IMR-90 (cell line): Measurements from ENCODE around the gene OPTC. TPM values are rescaled to one million over a fixed set of nuclear protein-coding genes. Genes with fewer than 3 reads are reported as not detected.
A peak's percentile ranks its signal among the peaks of the same experiment; 100 is the strongest.

Source experiments
- ATAC-seq: fragments of 200-7000 bp; cut with Tn5 transposase; 2 replicates; pipeline ENCODE4 v1.9.1; 2020; ENCODE audit warnings: low read depth, mild to moderate bottlenecking, moderate library complexity
- BruUV-seq: library from RNA; stranded (reverse); fragments of 400-500 nt; replicated peaks from 2 replicates; lab custom pipeline; 2021; lab: Mats Ljungman, UMichigan
- CTCF ChIA-PET: fragments of 300-600 bp; formaldehyde crosslinking; extraction: SDS; loops from one replicate; lab custom pipeline; 2021; ENCODE audit warnings: antibody characterized with exemption; lab: Yijun Ruan, JAX
- POLR2A ChIA-PET: fragments of 300-600 bp; sonication (Branson Sonifier 250); formaldehyde crosslinking; loops from one replicate; lab custom pipeline; 2022; ENCODE audit warnings: antibody characterized with exemption; ENCODE audit not compliant: unreplicated experiment; lab: Charles Lee
- DNase-seq: peaks from one replicate; pipeline ENCODE4 v3.0.0; 2013
- H2AFZ ChIP-seq: replicated peaks from 2 replicates; pipeline ENCODE3; 2013; ENCODE audit warnings: low read length, mild to moderate bottlenecking; ENCODE audit not compliant: poor library complexity
- H2AK5ac ChIP-seq: 2 replicates; pipeline ENCODE4 v1.6.1; 2013; ENCODE audit warnings: low read depth, low read length, inconsistent platforms
- H2AK9ac ChIP-seq: replicated peaks from 2 replicates; pipeline ENCODE3; 2013; ENCODE audit warnings: mild to moderate bottlenecking, low read depth, low read length, moderate library complexity; ENCODE audit not compliant: poor library complexity
- H2BK120ac ChIP-seq: 2 replicates; pipeline ENCODE4 v1.6.1; 2013; ENCODE audit warnings: low read depth, low read length, inconsistent platforms
- H2BK15ac ChIP-seq: 3 replicates; pipeline ENCODE4 v1.6.1; 2013; ENCODE audit warnings: low read depth, low read length, inconsistent platforms
- H2BK20ac ChIP-seq: 2 replicates; pipeline ENCODE4 v1.6.1; 2013; ENCODE audit warnings: low read depth, mild to moderate bottlenecking, inconsistent platforms, low read length, moderate library complexity
- H2BK5ac ChIP-seq: 2 replicates; pipeline ENCODE4 v1.6.1; 2013; ENCODE audit warnings: mild to moderate bottlenecking, low read depth, low read length, inconsistent platforms; ENCODE audit not compliant: poor library complexity, severe bottlenecking
- H3K14ac ChIP-seq: replicated peaks from 2 replicates; pipeline ENCODE4 v1.6.1; 2013; ENCODE audit warnings: low read depth, low read length, inconsistent platforms
- H3K18ac ChIP-seq: 2 replicates; pipeline ENCODE4 v1.6.1; 2013; ENCODE audit warnings: low read depth, low read length, control low read depth
- H3K23ac ChIP-seq: 2 replicates; pipeline ENCODE4 v1.6.1; 2013; ENCODE audit warnings: low read depth, low read length, inconsistent platforms
- H3K27ac ChIP-seq: 2 replicates; pipeline ENCODE4 v1.5.1; 2013; ENCODE audit warnings: mild to moderate bottlenecking, control low read depth, low read length; ENCODE audit not compliant: insufficient read depth
- H3K27me3 ChIP-seq: 2 replicates; pipeline ENCODE4 v1.6.1; 2013; ENCODE audit warnings: low read length; ENCODE audit not compliant: control insufficient read depth, insufficient read depth
- H3K36me3 ChIP-seq: 2 replicates; pipeline ENCODE4 v1.6.1; 2013; ENCODE audit warnings: low read length, mixed read lengths; ENCODE audit not compliant: control insufficient read depth, insufficient read depth
- H3K4ac ChIP-seq: 2 replicates; pipeline ENCODE4 v1.6.1; 2013; ENCODE audit warnings: low read depth, low read length, inconsistent platforms
- H3K4me1 ChIP-seq: 2 replicates; pipeline ENCODE4 v1.6.1; 2013; ENCODE audit warnings: low read length, mixed read lengths; ENCODE audit not compliant: control insufficient read depth, insufficient read depth
- H3K4me2 ChIP-seq: 2 replicates; pipeline ENCODE4 v1.6.1; 2013; ENCODE audit warnings: low read depth, mild to moderate bottlenecking, control low read depth, low read length, moderate library complexity
- H3K4me3 ChIP-seq: 2 replicates; pipeline ENCODE4 v1.5.1; 2013; ENCODE audit warnings: low read depth, mild to moderate bottlenecking, control low read depth, low read length, moderate library complexity; ENCODE audit not compliant: insufficient read depth
- H3K56ac ChIP-seq: 2 replicates; pipeline ENCODE4 v1.6.1; 2013; ENCODE audit warnings: low read length, inconsistent platforms; ENCODE audit not compliant: insufficient read depth; ENCODE audit errors: extremely low read depth
- H3K79me1 ChIP-seq, 2 experiments: 2 replicates each; pipeline ENCODE4 v1.6.1; 2013; ENCODE audit warnings: low read length in 2 of 2, inconsistent platforms in 1 of 2, low read depth in 1 of 2
- H3K9ac ChIP-seq: 2 replicates; pipeline ENCODE4 v1.6.1; 2013; ENCODE audit warnings: low read depth, low read length, control low read depth
- H3K9me1 ChIP-seq: 2 replicates; pipeline ENCODE4 v1.6.1; 2013; ENCODE audit warnings: low read length, inconsistent platforms; ENCODE audit not compliant: insufficient read depth
- H3K9me3 ChIP-seq: 2 replicates; pipeline ENCODE4 v1.6.1; 2013; ENCODE audit warnings: low read length; ENCODE audit not compliant: control insufficient read depth, insufficient read depth
- H4K20me1 ChIP-seq: 2 replicates; pipeline ENCODE4 v1.6.1; 2013; ENCODE audit warnings: low read length, inconsistent platforms; ENCODE audit not compliant: insufficient read depth
- H4K5ac ChIP-seq: 2 replicates; pipeline ENCODE4 v1.6.1; 2013; ENCODE audit warnings: mild to moderate bottlenecking, low read depth, low read length, control low read depth
- H4K8ac ChIP-seq, 2 experiments: 2 replicates each; pipeline ENCODE4 v1.6.1; 2013; ENCODE audit warnings: low read depth in 2 of 2, low read length in 2 of 2, control low read depth in 1 of 2, inconsistent platforms in 1 of 2
- H4K91ac ChIP-seq: 2 replicates; pipeline ENCODE4 v1.6.1; 2013; ENCODE audit warnings: low read depth, low read length, inconsistent platforms; ENCODE audit not compliant: insufficient read depth
- BHLHE40 ChIP-seq: fragments of 150-350 bp; IDR thresholded peaks from 2 replicates; pipeline ENCODE4 v1.6.1; 2016; ENCODE audit warnings: mild to moderate bottlenecking, low read depth, low read length
- CEBPB ChIP-seq: IDR thresholded peaks from 2 replicates; pipeline ENCODE4 v1.6.1; 2012; ENCODE audit warnings: low read depth, low read length, improper control_type of control experiment
- CHD1 ChIP-seq: IDR thresholded peaks from 2 replicates; pipeline ENCODE4 v1.6.1; 2012; ENCODE audit warnings: low read depth, low read length, improper control_type of control experiment
- FOS ChIP-seq: fragments of 150-350 bp; IDR thresholded peaks from 2 replicates; pipeline ENCODE4 v1.6.1; 2016; ENCODE audit warnings: low read depth, low read length
- MAFK ChIP-seq: IDR thresholded peaks from 2 replicates; pipeline ENCODE4 v1.6.1; 2012; ENCODE audit warnings: low read depth, low read length, improper control_type of control experiment
- MAZ ChIP-seq: IDR thresholded peaks from 2 replicates; pipeline ENCODE4 v1.6.1; 2012; ENCODE audit warnings: low read depth, mild to moderate bottlenecking, low read length, improper control_type of control experiment, moderate library complexity, borderline replicate concordance
- MXI1 ChIP-seq: IDR thresholded peaks from 2 replicates; pipeline ENCODE4 v1.6.1; 2012; ENCODE audit warnings: low read depth, mild to moderate bottlenecking, low read length, moderate library complexity, borderline replicate concordance
- NFE2L2 ChIP-seq: fragments of 150-350 bp; IDR thresholded peaks from 2 replicates; pipeline ENCODE4 v1.6.1; 2016; ENCODE audit warnings: low read depth, mild to moderate bottlenecking, low read length
- POLR2A ChIP-seq: IDR thresholded peaks from 2 replicates; pipeline ENCODE4 v1.6.1; 2012; ENCODE audit warnings: mild to moderate bottlenecking, low read depth, low read length
- RAD21 ChIP-seq: IDR thresholded peaks from 2 replicates; pipeline ENCODE4 v1.6.1; 2012; ENCODE audit warnings: low read length, improper control_type of control experiment
- RCOR1 ChIP-seq: IDR thresholded peaks from 2 replicates; pipeline ENCODE4 v1.6.1; 2012; ENCODE audit warnings: mild to moderate bottlenecking, low read length, improper control_type of control experiment; ENCODE audit not compliant: insufficient replicate concordance
- RFX5 ChIP-seq: IDR thresholded peaks from 2 replicates; pipeline ENCODE4 v1.8.0; 2012; ENCODE audit warnings: low read depth, mild to moderate bottlenecking, low read length, moderate library complexity
- SMC3 ChIP-seq: fragments of 150-350 bp; IDR thresholded peaks from 2 replicates; pipeline ENCODE4 v1.6.1; 2016; ENCODE audit warnings: low read depth, mild to moderate bottlenecking, antibody characterized with exemption, low read length, moderate library complexity
- WGBS, 2 experiments: methylation state at CpG; one replicate each; pipeline versions ENCODE4 v1.1.5 to v1.1.7; 2013; ENCODE audit warnings: missing lambda C conversion rate in 2 of 2; ENCODE audit not compliant: insufficient read length in 1 of 2; ENCODE audit errors: extremely low coverage in 2 of 2; 5-methylcytosine and 5-hydroxymethylcytosine counted together
- dilution Hi-C: fragments of 300-500 bp; cut with HindIII; formaldehyde crosslinking; loops from one replicate; pipeline ENCODE4 v1.14.3; 2018; ENCODE audit warnings: low sequenced_read_pairs; ENCODE audit not compliant: unreplicated experiment
- in situ Hi-C: fragments of 300-500 bp; cut with MboI; formaldehyde crosslinking; loops from 3 replicates; pipeline ENCODE4 v1.14.3; 2019; ENCODE audit warnings: low sequenced_read_pairs, inconsistent platforms, mixed read lengths
- intact Hi-C: fragments of 100-400 bp; cut with micrococcal nuclease; formaldehyde crosslinking; loops from 2 replicates; pipeline ENCODE4 v1.10.0; 2022
- polyA plus RNA-seq, 3 experiments: library from polyadenylated mRNA; depleted of rRNA; stranded (reverse); fragments of >200 nt; gene quantifications; 2 replicates each; pipeline ENCODE4 v1.2.3, GENCODE V29; 2012; ENCODE audit warnings: low replicate concordance in 1 of 3
- total RNA-seq: library from RNA; depleted of rRNA; stranded (reverse); fragments of >200 nt; gene quantifications from 2 replicates; pipeline ENCODE4 v1.2.3, GENCODE V29; 2012
- TF ChIP-seq, protein P1 (sequence below): conservative IDR thresholded peaks from 2 replicates; pipeline ENCODE4 v1.5.1; 2012; ENCODE audit warnings: mild to moderate bottlenecking, low read depth, low read length, improper control_type of control experiment
- TF ChIP-seq, protein P2 (sequence below): fragments of 150-350 bp; IDR thresholded peaks from 2 replicates; pipeline ENCODE4 v1.6.1; 2016; ENCODE audit warnings: low read depth, mild to moderate bottlenecking, low read length, moderate library complexity, borderline replicate concordance

OPTC gene
- total and polyA plus RNA-seq, 2 of the 4 experiments (the other 2 are of a cell fraction), result not detected

DNA sequence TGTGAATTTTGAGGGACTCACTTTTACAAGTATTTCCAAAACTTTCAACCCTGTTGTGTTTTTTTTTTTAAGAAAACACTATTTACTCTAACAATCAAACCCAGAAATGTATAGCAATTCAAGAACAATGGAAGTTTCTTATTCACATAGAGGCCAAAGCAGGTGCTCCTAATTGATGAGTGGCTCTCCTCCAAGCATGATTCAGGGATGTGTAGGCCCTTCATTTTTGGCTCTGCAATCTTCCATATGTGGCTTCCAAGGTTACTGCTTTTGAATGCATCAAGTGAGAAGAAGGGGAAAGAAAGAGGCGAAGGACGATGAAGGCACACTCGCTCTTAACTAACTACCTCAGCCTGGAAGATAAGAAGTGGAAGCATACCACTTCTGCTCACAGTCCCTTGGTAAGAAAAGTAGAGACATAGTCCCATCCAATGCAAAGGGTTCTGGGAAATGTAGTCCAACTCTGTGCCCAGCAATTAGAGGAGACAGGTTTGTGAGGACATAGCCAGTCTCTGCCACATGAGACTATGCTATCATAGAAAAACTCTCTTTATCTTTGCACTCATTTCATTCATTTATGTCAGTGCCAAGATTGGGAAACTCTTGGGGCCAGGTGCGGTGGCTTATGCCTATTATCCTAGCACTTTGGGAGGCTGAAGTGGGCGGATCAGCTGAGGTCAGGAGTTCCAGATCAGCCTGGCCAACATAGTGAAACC lies 46.0 kb downstream of the OPTC start:
- no peak overlapping the region for H4K5ac ChIP-seq
- H4K20me1 ChIP-seq, result no peaks in the 10 kb centered on the region
- H3K4me1 ChIP-seq, result peaks cover 24% of the 10 kb centered on the region
- 0 out of 2 replicates have a peak overlapping the region, but pooled peaks have one; percentile 15 for H2BK120ac ChIP-seq
- WGBS, 2 experiments, result 100% methylated on average over 2 of the region's 5 CpGs; no CpG with 5 or more reads in 1 of the 2 experiments
- H3K56ac ChIP-seq, result no peak overlapping the region
- no peak overlapping the region; the same call in 1 of the 2 replicates for H2BK20ac ChIP-seq
- DNase-seq (peak; percentile 36), ATAC-seq (no peak)
- H3K9me3 ChIP-seq, result no peaks in the 10 kb centered on the region
- 0 out of 2 replicates have a peak overlapping the region, but pooled peaks have one; percentile 18 for H3K14ac ChIP-seq
- in situ Hi-C loops, result no loop called here
- CTCF ChIA-PET, result no interaction called here
- no peaks in the 10 kb centered on the region for H3K27me3 ChIP-seq
- POLR2A ChIA-PET, result no interaction called here
- no peak overlapping the region; the same call in 1 of the 2 replicates for H3K4ac ChIP-seq
- H2BK15ac ChIP-seq, result peak overlapping the region; percentile 7; the same call in 2 of the 3 replicates
- H3K9me1 ChIP-seq, result peaks cover 25% of the 10 kb centered on the region
- H2AFZ ChIP-seq, result no peak overlapping the region
- no peak overlapping the region for H2BK5ac ChIP-seq
- peak overlapping the region; percentile 81; the same call in 1 of the 2 replicates for H2AK5ac ChIP-seq
- no peak overlapping the region for H3K27ac ChIP-seq
- H2AK9ac ChIP-seq, result no peak overlapping the region
- H3K79me1 ChIP-seq, result peaks cover 4 to 11% of the 10 kb centered on the region in 2 experiments; a peak in 1 of 4 replicates
- TF ChIP-seq RFX5 (no peak), CHD1 (no peak), POLR2A (no peak), BHLHE40 (no peak), SMC3 (no peak), NFE2L2 (no peak), RAD21 (no peak), CEBPB (no peak), RCOR1 (no peak), MXI1 (no peak), MAFK (no peak), FOS (no peak), MAZ (no peak)
- TF ChIP-seq, protein P1, sequence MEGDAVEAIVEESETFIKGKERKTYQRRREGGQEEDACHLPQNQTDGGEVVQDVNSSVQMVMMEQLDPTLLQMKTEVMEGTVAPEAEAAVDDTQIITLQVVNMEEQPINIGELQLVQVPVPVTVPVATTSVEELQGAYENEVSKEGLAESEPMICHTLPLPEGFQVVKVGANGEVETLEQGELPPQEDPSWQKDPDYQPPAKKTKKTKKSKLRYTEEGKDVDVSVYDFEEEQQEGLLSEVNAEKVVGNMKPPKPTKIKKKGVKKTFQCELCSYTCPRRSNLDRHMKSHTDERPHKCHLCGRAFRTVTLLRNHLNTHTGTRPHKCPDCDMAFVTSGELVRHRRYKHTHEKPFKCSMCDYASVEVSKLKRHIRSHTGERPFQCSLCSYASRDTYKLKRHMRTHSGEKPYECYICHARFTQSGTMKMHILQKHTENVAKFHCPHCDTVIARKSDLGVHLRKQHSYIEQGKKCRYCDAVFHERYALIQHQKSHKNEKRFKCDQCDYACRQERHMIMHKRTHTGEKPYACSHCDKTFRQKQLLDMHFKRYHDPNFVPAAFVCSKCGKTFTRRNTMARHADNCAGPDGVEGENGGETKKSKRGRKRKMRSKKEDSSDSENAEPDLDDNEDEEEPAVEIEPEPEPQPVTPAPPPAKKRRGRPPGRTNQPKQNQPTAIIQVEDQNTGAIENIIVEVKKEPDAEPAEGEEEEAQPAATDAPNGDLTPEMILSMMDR, result no peak
- TF ChIP-seq, protein P2, sequence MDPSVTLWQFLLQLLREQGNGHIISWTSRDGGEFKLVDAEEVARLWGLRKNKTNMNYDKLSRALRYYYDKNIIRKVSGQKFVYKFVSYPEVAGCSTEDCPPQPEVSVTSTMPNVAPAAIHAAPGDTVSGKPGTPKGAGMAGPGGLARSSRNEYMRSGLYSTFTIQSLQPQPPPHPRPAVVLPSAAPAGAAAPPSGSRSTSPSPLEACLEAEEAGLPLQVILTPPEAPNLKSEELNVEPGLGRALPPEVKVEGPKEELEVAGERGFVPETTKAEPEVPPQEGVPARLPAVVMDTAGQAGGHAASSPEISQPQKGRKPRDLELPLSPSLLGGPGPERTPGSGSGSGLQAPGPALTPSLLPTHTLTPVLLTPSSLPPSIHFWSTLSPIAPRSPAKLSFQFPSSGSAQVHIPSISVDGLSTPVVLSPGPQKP, result no peak
- no peak overlapping the region for H4K8ac ChIP-seq
- no TSS peak for BruUV-seq
- H3K9ac ChIP-seq, result no peak overlapping the region
- no peak overlapping the region for H4K91ac ChIP-seq
- H3K4me3 ChIP-seq, result no peak overlapping the region
- H3K18ac ChIP-seq, result no peak overlapping the region
- no peaks in the 10 kb centered on the region for H3K36me3 ChIP-seq
- intact Hi-C loops, result no loop called here
- dilution Hi-C loops, result no loop called here
- H3K23ac ChIP-seq, result peak overlapping the region; percentile 76; the same call in 1 of the 2 replicates
- no peak overlapping the region for H3K4me2 ChIP-seq
